GM21529 (cell line): ENCODE data around the gene NFATC2.
A peak's percentile ranks its signal among the peaks of the same experiment; 100 is the strongest.

Experiments
- ATAC-seq: cut with Tn5 transposase; IDR thresholded peaks from one replicate; pipeline ENCODE4 v1.9.1; 2021; ENCODE audit not compliant: unreplicated experiment

Gene NFATC2

DNA sequence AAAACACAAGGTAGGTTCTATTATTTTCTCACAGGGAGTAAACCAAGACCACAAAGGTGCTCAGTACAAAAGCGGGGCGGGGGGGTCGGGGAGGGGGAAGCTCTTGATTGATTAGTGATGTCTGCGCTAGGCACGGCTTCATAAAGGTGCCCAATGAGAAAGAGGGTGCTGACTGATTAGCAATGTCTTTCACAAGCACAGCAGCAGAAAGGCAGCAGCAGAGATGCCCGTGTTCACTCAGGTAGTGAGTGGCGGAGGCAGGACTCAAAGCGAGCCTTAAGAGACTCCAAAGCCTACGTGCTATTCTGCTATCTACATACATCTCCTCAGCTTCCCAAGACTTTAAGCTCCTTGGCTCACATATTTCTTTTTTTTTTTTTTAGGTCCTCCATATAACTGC lies 20.3 kb downstream of the NFATC2 start:
- no peak for ATAC-seq

GRCh38 chr20:51517839-51518238 lies 24.7 kb downstream of the NFATC2 start:
- no peak for ATAC-seq

GRCh38 chr20:51516855-51517254 lies 25.7 kb downstream of the NFATC2 start:
- ATAC-seq = no peak

- ATAC-seq = no peak
Measured at GRCh38 chr20:51514836-51515235, 27.7 kb downstream of the NFATC2 start.

- no peak for ATAC-seq
Measured at GRCh38 chr20:51514249-51514648, 28.3 kb downstream of the NFATC2 start.

DNA sequence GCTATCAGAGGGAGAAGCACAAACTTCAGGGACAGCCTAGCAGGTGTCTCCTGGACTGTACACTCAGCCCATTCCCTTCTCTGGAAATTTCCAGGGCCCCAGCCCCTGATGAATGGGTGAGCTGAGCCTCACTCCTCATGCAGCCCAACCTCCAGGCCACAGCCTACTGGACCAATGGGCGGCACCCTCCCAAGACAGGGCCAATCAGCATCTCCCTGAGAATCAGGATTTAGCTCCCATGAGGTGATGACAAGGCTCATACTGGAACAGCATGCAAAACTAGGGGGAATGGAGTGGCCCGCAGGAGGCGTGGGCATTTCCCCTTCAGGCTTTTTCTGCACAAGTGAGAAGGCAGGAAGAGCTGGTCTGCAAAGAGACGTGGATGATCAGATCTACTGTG lies 29.0 kb downstream of the NFATC2 start:
- ATAC-seq = no peak

GRCh38 chr20:51512645-51513044 lies 29.9 kb downstream of the NFATC2 start:
- no peak for ATAC-seq

- no peak for ATAC-seq
Measured at GRCh38 chr20:51511861-51512619, 30.5 kb downstream of the NFATC2 start.

- ATAC-seq = no peak
Measured at GRCh38 chr20:51510936-51511605, 31.4 kb downstream of the NFATC2 start.

DNA sequence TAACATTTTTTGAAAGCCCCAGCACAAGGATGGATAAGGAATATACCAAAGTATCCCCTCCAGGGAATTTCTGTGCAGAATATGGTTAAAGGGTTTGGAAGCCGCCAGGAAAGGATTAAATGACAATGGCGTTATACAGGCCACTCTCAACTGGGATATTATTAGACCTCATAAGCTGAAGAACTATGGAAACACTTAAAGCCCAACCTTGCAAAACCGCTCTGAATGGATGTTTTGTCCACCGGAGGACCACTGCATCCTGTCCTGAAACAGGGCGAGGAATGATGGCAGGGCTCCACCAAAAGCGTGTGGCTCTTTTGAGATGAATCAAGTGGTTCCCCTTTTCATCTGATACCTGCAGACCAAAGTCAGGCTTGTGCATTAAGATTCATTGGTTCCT lies 32.4 kb downstream of the NFATC2 start:
- ATAC-seq = no peak

DNA sequence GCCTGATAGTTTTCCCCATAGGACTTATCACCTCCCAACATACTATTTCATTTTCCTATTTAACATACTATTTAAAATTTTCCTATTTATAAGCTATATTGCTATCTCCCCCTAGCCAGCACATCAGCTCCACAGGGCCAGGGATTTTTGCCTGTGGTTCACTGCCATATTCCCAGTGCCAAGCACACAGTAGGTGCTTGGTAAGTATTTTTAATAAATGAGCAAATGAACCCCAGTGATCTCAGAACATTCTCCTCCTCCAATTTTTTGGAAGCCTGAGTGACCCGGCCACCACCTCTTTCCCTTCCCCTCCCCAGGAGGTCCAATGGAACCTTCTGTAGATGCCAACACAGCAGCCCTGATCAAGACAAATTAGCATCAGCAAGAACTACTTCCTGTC lies 33.3 kb downstream of the NFATC2 start:
- ATAC-seq = no peak

DNA sequence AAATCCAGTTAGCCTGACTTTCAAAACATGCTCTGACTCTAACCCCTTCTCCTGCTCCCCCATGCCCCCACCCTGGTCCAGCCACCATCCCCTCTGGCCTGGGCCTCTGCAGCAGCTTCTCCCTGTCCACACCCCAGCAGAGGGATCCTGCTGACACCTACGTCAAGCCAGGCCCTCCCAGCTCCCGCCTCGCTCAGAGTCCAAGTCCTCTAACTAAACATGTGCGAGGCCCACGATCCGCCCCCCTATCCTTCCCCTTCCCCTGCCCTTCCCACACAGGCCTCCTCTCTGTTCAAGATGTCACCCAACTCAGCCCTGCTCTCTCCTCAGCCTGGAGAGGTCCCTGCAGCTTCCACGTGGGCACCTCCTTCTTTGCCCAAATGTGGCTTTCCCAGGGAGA lies 33.7 kb downstream of the NFATC2 start:
- no peak for ATAC-seq

DNA sequence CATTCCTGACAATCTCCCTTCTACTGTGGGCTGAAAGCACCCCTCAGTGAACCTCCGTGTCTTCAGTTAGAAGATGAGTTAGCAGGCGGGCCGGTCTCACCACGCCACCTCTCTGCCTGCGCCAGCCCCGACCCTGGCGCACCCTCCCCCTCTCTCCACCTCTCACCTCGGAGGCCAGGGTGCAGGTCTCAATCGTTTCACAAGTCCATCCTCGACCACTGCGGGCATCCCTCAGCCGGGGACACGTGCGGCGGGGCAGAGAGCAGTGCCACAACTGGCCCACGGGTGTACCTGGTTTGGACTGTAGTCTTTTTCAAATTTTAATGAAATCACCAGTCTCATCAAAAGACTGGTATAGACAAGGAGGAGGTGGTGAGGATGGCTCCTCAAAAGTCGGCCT lies 34.4 kb downstream of the NFATC2 start:
- ATAC-seq = no peak

- ATAC-seq = no peak
Measured at GRCh38 chr20:51507216-51508036, 35.1 kb downstream of the NFATC2 start.

GRCh38 chr20:51506527-51507215 lies 35.8 kb downstream of the NFATC2 start:
- no peak for ATAC-seq

DNA sequence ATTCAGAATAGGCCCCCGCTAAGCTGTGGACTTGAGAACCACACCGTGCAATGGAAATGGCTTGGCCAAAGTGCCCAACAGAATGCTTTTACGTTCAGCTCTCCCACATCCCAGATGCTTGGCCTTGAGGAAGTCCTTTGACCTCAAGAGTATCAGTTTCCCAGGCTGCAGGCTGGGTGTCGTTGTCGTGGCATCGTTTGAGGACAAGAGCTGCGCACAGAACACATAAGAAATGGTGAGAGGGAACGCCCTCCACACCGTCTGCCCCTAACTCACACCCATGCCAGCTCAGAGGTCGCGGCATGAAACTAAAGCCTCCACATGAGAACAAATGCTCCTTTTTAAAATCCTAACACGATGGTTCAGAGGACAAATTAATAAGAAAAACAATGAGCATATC lies 37.0 kb downstream of the NFATC2 start:
- ATAC-seq = no peak

DNA sequence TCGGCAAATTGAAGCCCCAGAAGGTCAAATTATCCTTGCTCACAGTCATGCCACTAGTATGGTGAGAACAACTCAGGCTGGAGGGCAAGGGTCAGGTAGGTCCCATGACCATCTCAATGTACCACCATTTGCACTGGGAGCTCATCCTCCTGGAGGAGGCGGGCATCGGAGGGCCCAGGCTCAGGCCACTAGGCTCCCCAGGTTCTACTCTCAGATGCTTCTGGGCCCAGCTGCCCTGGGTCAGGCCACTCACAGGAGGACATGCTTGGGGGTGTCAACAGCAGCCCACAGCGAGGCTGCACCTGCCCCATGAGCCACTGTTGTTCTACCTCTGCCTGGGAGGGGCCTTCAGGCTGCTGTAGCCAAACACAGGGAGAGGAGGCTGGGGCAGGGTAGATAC lies 39.1 kb downstream of the NFATC2 start:
- ATAC-seq = no peak

DNA sequence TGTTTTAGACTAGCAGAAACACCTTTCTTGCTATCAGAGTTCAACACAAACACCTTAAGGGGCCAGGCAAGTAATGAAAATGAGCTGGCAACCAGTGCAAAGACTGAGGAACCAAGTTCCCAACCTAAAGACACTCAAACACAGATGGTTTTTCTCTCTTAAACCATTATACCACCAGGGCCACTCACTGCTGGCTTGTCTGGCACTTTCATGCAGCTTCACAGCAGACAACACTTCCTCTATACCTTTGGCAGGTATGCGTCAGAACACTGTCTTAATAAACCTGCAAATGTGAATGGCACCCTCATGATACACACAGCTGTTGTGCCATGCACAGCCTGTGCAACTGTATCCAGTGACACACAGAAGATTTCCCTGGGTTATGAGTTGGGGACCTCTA lies 41.6 kb downstream of the NFATC2 start:
- ATAC-seq = no peak

GRCh38 chr20:51500311-51500710 lies 42.2 kb downstream of the NFATC2 start:
- peak; percentile 72 for ATAC-seq

DNA sequence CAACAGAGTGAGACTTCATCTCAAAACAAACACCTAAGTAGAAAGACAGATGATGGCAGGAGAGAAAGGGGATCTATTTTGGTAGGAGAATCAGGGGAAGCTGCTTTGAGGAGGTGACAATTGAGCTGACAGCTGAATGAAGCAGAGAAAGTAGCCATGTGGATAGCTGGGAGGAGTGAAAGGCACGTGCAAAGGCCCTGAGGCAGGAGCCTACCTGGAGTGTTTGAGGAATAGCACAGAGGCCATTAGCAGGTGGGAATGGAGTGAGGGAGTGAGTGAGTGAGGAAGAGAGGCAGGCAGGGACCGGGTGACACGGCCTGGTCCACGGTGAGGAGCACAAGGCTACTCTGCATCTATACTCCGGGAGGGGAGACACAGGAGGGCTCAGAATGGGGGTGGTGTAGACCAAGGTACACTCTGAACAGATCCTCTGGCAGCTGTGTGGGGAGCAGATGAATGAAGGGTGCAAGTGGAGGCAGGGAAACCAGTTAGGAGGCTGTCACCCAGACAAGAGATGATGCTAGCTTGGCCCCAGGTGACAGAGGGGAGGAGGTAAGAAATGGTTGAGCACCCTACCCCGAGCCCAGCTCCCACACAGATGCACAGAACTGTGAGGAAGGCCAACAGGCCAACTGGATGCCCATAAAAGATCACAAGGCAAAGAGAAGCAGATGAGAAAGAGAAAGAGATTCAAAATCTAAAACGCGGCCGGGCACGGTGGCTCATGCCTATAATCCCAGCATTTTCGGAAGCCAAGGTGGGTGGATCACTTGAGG lies 43.6 kb downstream of the NFATC2 start:
- no peak for ATAC-seq
